H7 (cell line): ENCODE results near the gene FXYD1. TPM values are rescaled to one million over a fixed set of nuclear protein-coding genes. Genes with fewer than 3 reads are reported as not detected.

Experiments
- DNase-seq: peaks from one replicate; pipeline ENCODE4 v3.0.0; 2012
- H3K27me3 ChIP-seq: 2 replicates; pipeline ENCODE4 v1.6.0; 2011; ENCODE audit warnings: mild to moderate bottlenecking, low read length; ENCODE audit not compliant: control insufficient read depth, insufficient read depth
- H3K36me3 ChIP-seq: replicated peaks from 2 replicates; pipeline ENCODE4 v1.5.1; 2011; ENCODE audit warnings: low read length; ENCODE audit not compliant: control insufficient read depth, insufficient read depth
- H3K4me3 ChIP-seq: 2 replicates; pipeline ENCODE4 v1.5.1; 2011; ENCODE audit warnings: low read depth, mild to moderate bottlenecking, control low read depth, low read length, moderate library complexity; ENCODE audit not compliant: insufficient read depth
- total RNA-seq: library from RNA; depleted of rRNA; stranded (reverse); fragments of >200 nt; shearing (Covaris generic); gene quantifications from 2 replicates; pipeline ENCODE4 v1.2.3, GENCODE V29; 2014; rRNA removed

The FXYD1 gene
- total RNA-seq, 1 experiment from 2014 or later = 5.0 TPM

GRCh38 chr19:35184884-35185283 lies 46.3 kb downstream of the FXYD1 start:
- no peak overlapping the region for H3K4me3 ChIP-seq
- no peaks in the 10 kb centered on the region for H3K27me3 ChIP-seq
- H3K36me3 ChIP-seq = no peaks in the 10 kb centered on the region

More at GRCh38 chr19:35184884-35185283, 46.3 kb downstream of the FXYD1 start:
- no peak for DNase-seq

Other genes with a start within 250 kb of the FXYD1 start
- gene ZNF30, start 211.9 kb upstream of the FXYD1 start, total RNA-seq = 6.3 and 8.9 TPM in 2 replicates
- 16.7 and 18.0 TPM in 2 replicates for gene ZNF792, start 174.6 kb upstream of the FXYD1 start, total RNA-seq
- 110 and 138 TPM in 2 replicates for gene GRAMD1A, start 138.5 kb upstream of the FXYD1 start, total RNA-seq
- gene SCN1B, start 108.4 kb upstream of the FXYD1 start, total RNA-seq = 8.1 and 8.9 TPM in 2 replicates
- 6.1 and 13.9 TPM in 2 replicates for gene HPN, start 97.1 kb upstream of the FXYD1 start, total RNA-seq
- not detected in 2 replicates for gene FXYD3, start 23.0 kb upstream of the FXYD1 start, total RNA-seq
- gene LGI4, start 3.8 kb upstream of the FXYD1 start, total RNA-seq = 2.9 and 10.4 TPM in 2 replicates
- gene FXYD7, start 4.4 kb downstream of the FXYD1 start, total RNA-seq = 1.3 and 1.8 TPM in 2 replicates
- 101 and 115 TPM in 2 replicates for gene FXYD5, start 15.9 kb downstream of the FXYD1 start, total RNA-seq
- not detected in 2 replicates for gene FAM187B, start 89.9 kb downstream of the FXYD1 start, total RNA-seq
- gene LSR, start 110.2 kb downstream of the FXYD1 start, total RNA-seq = 128 and 134 TPM in 2 replicates
- gene USF2, start 130.1 kb downstream of the FXYD1 start, total RNA-seq = 79.3 and 91.7 TPM in 2 replicates
- not detected in 2 replicates for gene HAMP, start 143.7 kb downstream of the FXYD1 start, total RNA-seq
- 0.10 TPM in 1 of 2 replicates, not detected in the other for gene MAG, start 153.3 kb downstream of the FXYD1 start, total RNA-seq
- 0.44 TPM in 1 of 2 replicates, not detected in the other for gene CD22, start 190.4 kb downstream of the FXYD1 start, total RNA-seq
- not detected in 2 replicates for gene FFAR1, start 209.1 kb downstream of the FXYD1 start, total RNA-seq
- gene FFAR3, start 219.6 kb downstream of the FXYD1 start, total RNA-seq = not detected in 2 replicates
- not detected in 2 replicates for gene GPR42, start 232.2 kb downstream of the FXYD1 start, total RNA-seq